ELR (cell line): ENCODE measurements around the gene MVP.
"Not testable (repeated sequence)": the region's sequence is repeated elsewhere in the genome, so short reads cannot be mapped to it uniquely, and the experiment has no call there.

Experiments
- DNase-seq: peaks from one replicate; pipeline ENCODE4 v3.0.0-alpha.2; 2015; ENCODE audit warnings: low read depth

Gene MVP

DNA sequence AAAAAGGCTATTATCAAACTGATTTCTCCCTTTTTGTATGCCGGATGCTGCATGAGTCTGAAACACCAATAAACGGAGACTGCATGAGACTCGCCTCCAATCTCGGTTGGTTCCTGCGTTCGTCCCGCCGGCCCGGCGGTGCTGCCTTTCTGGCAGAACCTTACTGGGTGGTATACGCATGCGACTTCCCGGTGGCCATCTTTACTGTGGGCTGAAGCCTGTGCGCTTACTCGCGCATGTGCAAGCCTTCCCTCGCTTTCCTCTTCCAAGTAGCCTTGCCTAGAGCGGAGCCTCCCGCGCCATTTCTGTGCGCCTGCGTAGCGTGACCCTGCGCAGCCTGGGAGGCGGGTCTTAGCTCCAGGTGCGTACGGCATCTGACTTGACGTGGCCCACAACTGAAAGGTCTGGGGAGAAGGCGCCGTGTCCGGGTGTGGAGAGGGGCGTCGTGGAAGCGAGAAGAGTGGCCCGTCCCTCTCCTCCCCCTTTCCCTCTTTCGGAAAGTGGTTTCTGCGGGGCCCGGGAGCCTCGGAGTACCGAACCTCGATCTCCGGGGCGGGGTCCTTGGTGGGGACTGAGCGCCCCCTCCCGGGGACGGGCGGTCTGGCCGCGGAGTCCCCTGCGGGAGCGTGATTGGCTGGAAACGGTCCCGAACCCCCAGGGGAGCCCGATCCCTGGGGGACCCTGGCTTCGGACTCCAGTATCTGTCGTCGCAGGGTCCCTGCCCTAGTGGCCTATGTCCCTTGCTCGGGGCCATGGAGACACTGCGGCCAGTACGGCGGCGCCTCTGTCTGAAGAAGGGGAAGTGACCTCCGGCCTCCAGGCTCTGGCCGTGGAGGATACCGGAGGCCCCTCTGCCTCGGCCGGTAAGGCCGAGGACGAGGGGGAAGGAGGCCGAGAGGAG is 4.2 kb upstream of the MVP start, which contains the start of gene PAGR1:
TSS of gene PAGR1 (plus strand) at position 360 of the 901 bp plus-strand sequence. CDS start at position 734, 374 bp downstream.
- DNase-seq, result peak; percentile 100

DNA sequence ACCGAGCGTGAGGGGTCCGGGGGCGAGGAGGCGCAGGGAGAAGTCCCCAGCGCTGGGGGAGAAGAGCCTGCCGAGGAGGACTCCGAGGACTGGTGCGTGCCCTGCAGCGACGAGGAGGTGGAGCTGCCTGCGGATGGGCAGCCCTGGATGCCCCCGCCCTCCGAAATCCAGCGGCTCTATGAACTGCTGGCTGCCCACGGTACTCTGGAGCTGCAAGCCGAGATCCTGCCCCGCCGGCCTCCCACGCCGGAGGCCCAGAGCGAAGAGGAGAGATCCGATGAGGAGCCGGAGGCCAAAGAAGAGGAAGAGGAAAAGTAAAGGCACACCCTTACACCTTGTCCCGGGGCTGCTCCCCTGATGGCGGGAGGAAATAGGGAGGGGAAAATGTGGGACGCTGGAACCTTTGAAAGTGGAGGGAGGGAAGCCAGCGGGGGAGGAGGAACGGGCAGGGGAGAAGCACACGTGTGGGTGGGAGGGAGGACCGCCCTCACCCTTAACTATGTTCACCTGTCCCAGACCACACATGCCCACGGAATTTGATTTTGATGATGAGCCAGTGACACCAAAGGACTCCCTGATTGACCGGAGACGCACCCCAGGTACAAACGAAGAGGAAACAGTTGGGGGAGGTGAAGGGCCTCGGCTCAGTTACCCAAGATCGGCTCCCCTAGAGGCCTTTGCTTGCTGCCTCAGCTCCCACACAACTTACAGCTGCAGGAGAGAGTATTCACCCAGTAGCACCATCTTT is 3.4 kb upstream of the MVP start:
- DNase-seq, result peak; percentile 75

DNA sequence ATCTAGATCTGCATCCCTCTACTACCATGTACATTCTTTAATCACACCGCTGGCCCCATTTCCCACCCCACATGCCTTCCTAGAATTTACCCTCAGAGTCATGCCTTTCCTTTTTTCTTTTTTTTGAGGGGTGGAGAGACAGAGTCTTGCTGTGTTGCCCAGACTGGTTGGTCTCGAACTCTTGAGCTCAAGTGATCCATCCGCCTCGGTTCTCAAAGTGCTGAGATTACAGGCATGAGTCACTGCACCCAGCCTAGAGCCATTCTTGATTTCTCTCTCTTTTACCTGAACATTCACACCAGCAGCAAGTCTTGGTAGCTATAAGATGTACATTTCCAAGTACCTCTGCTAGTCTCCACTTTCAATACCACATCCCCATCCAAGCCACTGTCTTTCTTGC is 2.2 kb upstream of the MVP start:
- DNase-seq, result no peak

DNA sequence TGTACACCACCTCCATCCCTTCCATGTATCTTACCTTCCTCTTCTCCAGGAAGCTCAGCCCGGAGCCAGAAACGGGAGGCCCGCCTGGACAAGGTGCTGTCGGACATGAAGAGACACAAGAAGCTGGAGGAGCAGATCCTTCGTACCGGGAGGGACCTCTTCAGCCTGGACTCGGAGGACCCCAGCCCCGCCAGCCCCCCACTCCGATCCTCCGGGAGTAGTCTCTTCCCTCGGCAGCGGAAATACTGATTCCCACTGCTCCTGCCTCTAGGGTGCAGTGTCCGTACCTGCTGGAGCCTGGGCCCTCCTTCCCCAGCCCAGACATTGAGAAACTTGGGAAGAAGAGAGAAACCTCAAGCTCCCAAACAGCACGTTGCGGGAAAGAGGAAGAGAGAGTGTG is 756 bp upstream of the MVP start:
- DNase-seq, result no peak

DNA sequence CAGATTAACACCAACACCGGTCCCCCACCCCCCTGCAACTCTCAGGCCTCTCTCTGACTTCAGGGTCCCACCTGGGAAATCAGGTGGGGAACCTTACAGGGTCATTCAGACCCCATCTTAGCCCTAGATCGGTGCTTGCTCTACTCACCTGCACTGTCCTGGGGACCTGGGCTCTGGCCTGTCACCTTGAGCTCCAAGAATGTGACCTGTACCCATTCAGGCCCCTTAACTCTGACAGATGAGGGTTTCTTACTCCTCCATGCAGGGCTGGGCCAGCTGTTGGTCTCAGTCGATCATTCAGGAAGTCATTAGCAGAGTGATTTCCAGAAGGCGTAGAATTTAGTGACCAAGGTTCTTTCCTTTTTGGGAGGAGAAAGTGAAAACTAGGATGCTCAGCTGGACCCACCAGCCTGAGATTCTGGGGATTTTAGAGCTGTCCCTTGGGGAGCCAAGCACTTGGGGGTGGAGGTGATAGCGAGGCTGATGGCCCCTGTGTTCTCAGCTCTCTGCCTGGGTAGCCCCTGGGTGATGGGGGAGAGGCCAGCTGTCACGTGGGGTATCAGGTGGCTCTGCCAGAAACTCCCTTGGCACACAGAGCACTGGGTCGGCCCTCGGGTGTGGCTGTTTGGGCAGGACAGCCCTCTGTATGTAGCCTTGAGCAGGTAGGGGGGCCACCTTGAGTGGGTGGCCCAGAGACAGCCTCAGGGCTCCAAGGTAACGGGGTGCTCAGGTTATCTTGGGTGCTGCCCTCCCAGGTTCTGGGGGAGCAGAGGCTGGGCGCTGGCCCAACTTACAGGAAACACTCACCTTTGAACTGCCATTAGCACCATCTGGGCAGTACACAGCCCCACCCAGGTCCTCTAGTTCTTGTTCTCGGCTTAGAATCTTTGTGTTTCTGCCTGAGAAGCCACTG is 724 bp downstream of the MVP start:
- peak; percentile 53 for DNase-seq

DNA sequence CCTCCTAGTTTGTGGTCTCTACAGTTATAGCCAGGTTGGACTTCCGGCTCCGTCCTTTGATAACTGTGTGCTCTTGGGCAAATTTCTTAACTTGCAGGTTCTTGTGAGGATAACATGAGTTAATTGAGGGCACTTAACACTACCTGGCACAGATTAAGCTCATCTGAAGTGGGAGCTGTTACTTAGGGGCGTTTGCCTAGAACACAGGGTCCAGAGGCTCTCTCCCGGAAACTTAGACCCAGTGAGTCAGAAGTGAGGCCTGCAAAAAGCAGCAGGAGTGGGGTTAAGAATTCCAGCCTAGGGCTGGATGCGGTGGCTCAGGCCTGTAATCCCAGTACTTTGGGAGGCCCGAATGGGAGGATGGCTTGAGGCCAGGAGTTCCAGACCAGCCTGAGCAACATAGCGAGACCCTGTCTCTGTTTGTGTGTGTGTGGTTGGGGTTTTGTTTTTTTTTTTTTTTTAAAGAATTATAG is 1.4 kb downstream of the MVP start:
- DNase-seq, result peak; percentile 94

DNA sequence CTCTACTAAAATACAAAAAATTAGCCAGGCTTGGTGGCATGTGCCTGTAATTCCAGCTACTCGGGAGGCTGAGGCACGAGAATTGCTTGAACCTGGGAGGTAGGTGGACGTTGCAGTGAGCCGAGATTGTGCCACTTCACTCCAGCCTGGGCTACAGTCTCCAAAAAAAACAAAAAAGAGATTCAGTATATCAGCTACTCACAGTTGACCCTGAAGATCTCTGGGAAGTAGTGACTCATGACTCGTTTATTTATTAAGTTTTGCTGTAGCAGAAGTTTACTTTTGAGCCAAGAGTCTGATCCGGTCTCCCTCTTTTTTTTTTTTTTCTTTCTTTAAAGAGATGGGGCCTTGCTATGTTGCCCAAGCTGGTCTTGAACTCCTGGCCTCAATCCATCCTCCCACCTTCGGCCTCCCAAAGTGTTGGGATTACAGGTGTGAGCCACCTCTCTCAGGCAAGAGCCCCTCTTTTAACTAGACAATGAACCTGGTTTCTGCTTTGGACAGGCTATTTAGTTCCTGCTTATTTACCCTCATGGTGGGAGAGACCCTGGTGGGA is 4.4 kb downstream of the MVP start:
- peak; percentile 87 for DNase-seq

DNA sequence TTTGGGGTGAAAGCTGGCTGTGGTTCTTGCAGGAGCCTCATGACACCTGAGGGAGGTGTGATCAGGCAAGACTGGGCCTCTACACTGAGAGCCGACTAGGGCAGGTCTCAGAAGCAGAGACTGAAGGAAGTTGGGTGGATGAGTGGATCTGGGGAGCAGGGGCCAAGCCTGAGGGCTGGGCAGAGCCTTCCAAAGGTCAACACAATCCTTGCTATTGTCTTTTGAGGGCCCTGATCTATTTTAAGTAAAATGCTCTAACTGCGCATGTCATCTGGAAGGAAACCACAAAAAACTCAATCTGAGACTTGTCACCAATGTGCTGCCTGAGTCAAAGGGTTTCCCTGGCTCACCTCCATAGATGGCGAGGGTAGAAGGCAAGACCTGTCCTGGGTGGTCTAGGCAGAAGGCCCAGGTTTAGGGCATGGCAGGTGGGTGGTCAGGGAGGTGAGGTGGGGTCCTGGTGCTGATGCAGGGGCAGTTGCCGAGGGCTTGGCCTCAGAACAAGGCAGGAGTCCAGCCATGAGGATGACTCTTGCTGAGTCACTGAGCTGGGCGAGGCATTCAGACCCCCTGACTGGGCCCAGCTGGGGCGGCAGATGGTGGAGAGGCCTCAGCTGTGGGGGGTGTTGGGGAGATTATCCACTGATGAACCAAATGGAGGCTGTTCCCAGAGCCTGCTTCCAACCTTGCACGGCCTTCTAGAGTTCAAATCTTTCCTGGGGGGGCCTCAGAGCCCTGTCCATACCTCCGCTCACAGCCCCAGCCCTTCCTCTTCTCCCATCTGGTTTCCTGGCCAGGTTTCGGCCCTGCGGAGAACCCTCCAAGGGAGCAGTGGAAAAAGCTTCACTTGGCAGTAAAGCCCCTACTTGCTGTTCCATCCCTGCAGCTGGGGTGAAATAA is 5.1 kb downstream of the MVP start:
- peak; percentile 93 for DNase-seq

DNA sequence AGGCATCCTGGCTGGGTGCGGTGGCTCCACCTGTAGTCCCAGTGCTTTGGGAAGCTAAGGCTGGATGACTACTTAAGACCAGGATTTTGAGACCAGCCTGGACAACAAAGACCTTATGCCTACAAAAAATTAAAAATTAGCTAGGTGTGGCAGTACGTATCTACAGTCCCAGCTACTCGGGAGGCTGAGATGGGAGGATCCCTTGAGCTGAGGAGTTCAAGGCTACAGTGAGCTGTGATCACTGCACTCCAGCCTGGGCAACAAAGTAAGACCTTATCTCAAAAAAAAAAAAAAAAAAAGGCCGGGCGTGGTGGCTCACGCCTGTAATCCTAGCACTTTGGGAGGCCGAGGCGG is 6.1 kb downstream of the MVP start:
- no peak for DNase-seq

DNA sequence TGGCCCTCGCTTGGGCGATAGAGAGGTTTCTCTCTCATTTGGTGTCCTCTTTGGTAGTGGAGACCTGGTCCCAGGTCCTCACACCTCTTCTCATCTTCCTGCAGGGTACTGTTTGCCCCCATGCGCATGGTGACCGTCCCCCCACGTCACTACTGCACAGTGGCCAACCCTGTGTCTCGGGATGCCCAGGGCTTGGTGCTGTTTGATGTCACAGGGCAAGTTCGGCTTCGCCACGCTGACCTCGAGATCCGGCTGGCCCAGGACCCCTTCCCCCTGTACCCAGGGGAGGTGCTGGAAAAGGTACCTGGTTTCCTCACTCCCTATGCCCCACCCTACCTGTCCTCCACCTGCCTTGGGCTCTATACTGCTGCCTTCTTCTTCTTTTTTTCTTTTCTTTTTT is 10.5 kb downstream of the MVP start:
- DNase-seq, result no peak

DNA sequence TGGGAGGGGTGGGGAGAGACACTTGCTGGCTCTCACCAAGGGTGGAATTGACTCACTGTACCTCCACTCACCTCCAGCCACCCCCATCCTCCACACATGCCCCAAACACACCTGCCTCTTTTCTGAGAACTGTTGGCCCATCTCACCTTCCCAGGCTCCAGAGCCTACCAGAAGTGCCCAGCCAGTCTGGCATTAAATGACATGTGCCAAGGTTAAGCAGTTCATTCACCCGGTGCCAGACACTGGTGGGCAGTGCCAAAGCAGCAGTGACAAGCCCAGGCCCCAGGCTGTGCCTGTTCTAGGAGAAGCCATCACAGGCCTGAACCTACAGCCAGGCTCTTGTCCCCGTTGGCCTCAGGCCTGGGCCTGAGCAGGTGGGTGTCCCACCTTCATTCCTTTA is 11.2 kb downstream of the MVP start:
- no peak for DNase-seq

DNA sequence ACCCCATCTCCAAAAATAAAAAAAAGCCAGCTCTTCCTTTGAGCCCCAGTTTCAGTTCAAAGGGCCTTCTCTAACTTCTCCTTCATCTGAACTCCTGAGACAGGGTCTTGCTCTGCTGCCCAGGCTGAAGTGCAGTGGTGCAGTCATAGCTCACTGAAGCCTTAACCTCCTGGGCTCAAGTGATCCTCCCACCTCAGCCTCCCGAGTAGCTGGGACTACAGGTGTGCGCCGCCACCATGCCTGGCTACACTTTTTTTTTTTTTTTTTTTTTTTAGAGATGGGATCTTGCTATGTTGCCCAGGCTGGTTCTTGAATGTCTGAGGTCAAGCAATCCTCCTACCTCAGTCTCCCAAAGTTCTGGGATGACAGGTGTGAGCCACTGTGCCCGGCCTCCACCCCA is 13.0 kb downstream of the MVP start:
- DNase-seq, result not testable (repeated sequence)

DNA sequence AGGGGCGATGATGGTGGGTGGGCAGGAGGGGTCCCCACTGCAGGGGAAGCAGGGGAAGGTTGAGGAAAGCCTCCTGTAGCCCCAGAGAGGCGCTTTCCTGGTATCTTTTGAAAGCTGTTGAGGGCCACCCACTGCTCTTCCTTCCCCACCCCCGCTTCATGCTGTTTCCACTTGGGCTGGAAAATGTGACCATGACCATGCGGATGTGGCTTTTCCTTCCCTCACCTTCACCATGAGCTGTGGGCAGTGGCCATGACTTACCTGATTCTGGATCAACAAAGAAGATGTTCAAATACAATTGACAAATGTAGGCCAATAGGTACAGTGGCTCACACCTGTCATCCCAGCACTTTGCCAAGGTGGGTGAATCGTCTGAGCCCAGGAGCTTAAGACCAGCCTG is 13.8 kb downstream of the MVP start:
- no peak for DNase-seq

DNA sequence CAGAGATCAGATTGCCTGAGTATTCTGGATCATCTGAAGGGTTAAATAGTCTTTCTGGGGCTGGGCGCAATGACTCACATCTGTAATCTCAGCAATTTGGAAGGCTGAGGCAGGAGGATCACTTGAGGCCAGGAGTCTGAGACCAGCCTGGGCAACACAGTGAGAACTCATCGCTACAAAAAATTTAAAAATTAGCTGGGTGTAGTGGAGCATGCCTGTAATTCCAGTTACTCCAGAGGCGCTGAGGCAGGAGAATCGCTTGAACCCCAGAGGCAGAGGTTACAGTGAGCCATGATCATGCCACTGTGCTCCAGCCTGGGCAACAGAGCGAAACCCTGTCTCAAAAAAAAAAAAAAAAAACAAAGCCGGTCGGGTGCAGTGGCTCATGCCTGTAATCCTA is 15.7 kb downstream of the MVP start:
- DNase-seq, result no peak

DNA sequence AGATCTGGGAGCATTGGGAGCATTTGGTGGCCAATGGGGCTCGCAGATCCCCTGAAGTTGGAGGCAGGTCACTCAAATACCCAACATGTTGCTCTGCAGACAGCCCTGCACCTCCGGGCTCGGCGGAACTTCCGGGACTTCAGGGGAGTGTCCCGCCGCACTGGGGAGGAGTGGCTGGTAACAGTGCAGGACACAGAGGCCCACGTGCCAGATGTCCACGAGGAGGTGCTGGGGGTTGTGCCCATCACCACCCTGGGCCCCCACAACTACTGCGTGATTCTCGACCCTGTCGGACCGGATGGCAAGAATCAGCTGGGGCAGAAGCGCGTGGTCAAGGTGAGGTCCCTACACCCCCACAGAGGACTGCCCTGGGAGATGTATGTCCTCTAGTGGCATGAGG is 16.4 kb downstream of the MVP start:
- no peak for DNase-seq

DNA sequence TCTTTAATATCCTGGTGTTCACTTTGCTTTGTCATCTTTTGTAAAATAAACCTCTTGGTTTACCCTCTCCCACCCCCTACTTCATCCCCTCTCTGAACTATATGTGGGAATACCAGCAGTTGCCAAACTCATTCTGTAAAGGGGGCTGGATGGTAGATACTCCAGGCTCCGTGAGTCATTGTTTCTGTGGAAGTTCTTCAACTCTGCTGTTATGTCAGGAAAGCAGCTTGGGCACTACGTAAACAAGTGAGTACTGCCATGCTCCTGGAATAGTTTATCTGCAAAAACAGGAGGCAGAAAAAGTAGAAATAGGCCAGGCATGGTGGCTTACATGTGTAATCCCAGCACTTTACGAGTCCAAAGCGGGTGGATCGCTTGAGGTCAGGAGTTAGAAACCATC is 17.6 kb downstream of the MVP start:
- DNase-seq, result no peak

DNA sequence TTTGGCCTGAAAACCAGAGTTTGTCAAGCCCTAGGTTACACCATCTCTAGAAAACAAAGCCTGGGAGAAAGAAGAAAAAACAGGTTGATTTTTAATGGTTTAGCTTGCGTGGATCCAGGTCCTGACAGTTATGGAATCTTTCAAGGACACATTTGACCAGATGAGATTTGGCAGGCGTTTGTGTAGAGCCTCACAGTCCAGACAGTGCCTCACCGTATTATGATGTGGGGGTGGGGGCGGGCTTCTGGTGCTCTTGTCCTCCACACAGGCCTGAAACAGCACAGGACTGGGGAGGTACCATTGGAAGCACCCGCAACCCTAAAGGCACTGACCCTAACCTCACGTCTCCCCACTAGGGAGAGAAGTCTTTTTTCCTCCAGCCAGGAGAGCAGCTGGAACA is 19.6 kb downstream of the MVP start:
- DNase-seq, result no peak

DNA sequence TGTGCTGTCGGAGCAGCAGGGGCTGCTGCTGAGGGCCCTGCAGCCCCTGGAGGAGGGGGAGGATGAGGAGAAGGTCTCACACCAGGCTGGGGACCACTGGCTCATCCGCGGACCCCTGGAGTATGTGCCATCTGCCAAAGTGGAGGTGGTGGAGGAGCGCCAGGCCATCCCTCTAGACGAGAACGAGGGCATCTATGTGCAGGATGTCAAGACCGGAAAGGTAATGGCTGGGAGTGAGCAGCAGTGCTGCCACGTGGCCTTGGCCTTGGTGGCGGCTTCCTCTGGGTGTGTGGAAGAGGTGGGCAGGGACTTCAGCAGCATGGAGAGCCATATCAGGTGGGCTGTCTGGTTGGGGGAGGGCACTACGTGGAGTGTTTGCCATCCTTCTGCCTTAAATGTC is 20.0 kb downstream of the MVP start:
- no peak for DNase-seq

DNA sequence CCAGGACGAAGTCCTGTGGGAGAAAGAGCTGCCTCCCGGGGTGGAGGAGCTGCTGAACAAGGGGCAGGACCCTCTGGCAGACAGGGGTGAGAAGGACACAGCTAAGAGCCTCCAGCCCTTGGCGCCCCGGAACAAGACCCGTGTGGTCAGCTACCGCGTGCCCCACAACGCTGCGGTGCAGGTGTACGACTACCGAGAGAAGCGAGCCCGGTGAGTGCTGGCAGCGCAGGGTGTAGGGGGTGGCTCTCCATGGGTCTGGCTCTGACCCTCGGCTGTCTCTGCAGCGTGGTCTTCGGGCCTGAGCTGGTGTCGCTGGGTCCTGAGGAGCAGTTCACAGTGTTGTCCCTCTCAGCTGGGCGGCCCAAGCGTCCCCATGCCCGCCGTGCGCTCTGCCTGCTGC is 21.4 kb downstream of the MVP start:
- no peak for DNase-seq

DNA sequence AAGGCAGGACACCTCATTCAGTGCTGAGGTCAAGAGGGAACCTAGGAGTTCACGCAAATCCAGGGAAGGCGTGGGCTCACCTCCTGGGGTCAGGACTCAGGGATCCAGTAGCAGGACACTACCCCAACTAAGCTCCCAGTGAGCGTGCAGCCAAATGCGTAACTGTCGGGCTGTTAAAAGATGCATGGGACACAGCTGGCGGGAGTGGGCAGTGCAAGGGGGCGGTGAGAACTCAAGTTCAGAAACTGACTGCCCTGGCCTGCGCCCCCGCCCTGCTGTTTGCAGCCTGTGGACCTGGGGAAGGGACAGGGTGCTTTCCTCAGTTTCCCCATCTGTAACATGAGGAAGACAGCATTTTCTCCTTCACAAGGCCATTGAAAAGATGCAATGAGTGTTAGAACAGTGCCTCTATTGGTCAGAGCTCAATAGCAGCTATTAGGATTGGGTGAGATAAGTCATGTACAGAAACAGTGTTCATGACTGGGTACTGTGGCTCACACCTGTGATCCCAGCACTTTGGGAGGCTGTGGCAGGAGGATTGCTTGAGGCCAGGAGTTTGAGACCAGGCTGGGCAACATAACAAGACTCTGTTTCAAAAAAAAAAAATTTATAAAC is 22.6 kb downstream of the MVP start:
- no peak for DNase-seq
